Kidney epithelial cell (primary cell): ENCODE data around the gene HEBP2. TPM values are rescaled to one million over a fixed set of nuclear protein-coding genes. Genes with fewer than 3 reads are reported as not detected.

ENCODE experiments used
- DNase-seq: peaks from one replicate; pipeline ENCODE4 v3.0.0-alpha.2; 2010; ENCODE audit warnings: low read depth
- H3K27me3 ChIP-seq: 2 replicates; pipeline ENCODE4 v1.6.0; 2011; ENCODE audit warnings: low read length; ENCODE audit not compliant: control insufficient read depth, insufficient read depth
- H3K36me3 ChIP-seq: 2 replicates; pipeline ENCODE4 v1.5.1; 2011; ENCODE audit warnings: low read length; ENCODE audit not compliant: control insufficient read depth, insufficient read depth
- H3K4me3 ChIP-seq: 2 replicates; pipeline ENCODE4 v1.5.1; 2011; ENCODE audit warnings: low read depth, mild to moderate bottlenecking, control low read depth, low read length
- total RNA-seq: library from RNA; depleted of rRNA; stranded (reverse); fragments of >200 nt; gene quantifications from 2 replicates; pipeline ENCODE4 v1.2.3, GENCODE V29; 2015
- TF ChIP-seq, protein P1 (sequence below): IDR thresholded peaks from 2 replicates; pipeline ENCODE4 v1.5.1; 2011; ENCODE audit warnings: mild to moderate bottlenecking, moderate library complexity, low read length, control low read depth, inconsistent platforms; ENCODE audit not compliant: insufficient read depth, poor library complexity, severe bottlenecking

The HEBP2 gene
- total RNA-seq, 1 donor from 2014 or later = 82.1 TPM

DNA sequence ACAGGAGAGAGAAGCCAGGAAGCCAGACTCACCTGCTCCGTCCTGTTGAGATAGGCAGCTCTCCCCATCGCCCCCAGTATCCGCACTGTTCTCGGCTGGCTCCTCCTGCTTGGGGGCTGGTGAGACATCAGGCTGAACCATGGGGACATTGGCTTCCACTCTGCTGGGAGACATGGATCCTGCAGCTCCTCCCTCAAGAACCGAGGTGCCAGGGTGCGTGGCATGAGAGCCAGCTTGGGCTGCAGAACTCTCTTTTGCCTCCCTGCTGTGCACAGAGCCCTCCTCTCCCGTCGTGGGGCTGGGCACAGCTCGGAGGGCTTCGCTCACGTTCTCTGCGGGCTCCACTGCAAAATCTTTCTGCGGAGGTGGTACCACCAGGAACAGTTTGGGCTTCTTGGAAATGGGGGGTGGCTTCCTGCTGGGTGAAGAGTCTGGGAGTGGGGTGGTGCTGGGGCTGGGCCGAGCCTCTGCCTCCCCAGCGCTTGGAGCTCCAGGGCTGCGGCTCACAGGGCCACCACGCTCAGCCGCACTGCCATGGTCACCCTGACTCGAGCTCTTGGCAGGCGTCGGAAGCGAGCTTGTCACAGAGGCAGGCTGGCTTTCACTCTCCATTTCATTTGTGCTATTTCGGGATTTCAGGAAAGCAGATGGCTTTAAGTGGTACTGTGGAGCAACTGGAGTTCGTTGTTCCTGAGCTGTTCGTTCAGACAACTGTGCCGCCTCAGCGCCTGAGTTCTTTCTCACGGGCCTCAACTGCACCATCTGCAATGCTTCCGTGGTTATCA is 26.5 kb downstream of the HEBP2 start:
- H3K4me3 ChIP-seq = no peak overlapping the region
- TF ChIP-seq, protein P1, sequence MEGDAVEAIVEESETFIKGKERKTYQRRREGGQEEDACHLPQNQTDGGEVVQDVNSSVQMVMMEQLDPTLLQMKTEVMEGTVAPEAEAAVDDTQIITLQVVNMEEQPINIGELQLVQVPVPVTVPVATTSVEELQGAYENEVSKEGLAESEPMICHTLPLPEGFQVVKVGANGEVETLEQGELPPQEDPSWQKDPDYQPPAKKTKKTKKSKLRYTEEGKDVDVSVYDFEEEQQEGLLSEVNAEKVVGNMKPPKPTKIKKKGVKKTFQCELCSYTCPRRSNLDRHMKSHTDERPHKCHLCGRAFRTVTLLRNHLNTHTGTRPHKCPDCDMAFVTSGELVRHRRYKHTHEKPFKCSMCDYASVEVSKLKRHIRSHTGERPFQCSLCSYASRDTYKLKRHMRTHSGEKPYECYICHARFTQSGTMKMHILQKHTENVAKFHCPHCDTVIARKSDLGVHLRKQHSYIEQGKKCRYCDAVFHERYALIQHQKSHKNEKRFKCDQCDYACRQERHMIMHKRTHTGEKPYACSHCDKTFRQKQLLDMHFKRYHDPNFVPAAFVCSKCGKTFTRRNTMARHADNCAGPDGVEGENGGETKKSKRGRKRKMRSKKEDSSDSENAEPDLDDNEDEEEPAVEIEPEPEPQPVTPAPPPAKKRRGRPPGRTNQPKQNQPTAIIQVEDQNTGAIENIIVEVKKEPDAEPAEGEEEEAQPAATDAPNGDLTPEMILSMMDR = no peak
- no peak for DNase-seq
- H3K36me3 ChIP-seq = peaks cover 1% of the 10 kb centered on the region
- no peaks in the 10 kb centered on the region for H3K27me3 ChIP-seq

DNA sequence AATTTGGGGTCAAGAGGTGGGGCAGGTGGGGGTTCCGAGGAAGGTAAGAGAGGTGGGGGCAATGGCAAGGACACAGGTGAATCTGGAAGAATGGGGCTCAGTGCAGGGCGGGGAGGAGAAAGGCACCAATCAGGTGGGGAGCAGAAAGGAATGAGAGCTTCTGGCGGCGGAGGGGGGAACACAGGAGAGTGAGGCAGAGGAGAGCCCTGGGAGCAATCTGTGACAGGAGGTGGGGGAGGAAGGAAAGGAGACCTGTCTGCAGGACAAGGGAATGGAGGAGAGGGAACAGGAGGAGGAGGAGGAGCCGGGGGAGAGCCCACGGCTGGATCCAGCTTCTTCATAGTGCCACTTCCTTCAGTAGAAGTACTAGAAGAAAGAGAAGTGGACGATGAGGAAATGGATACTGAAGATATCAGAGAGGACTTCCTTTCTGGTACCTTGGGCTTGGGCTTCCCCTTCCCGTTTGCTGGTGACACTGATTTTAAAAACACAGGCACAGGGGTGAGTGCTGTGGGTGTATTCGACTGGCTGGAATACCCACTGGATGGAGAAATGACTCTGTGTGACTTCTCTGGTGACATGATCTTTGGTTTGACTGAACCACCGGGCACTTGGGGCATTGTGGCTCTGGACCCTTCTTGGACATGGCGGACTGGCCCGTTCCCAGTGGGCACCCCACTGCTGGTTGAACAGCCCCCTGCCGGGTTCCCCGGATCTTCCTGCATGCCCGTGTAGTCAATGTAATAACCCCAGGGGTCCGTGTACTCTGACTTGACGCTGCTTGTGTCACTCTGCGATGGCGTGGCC is 27.4 kb downstream of the HEBP2 start:
- TF ChIP-seq, protein P1 = no peak
- Histone ChIP-seq H3K27me3 (no peaks in the 10 kb centered on the region), H3K36me3 (peaks cover 1% of the 10 kb centered on the region), H3K4me3 (no peak overlapping the region)
- DNase-seq = no peak

DNA sequence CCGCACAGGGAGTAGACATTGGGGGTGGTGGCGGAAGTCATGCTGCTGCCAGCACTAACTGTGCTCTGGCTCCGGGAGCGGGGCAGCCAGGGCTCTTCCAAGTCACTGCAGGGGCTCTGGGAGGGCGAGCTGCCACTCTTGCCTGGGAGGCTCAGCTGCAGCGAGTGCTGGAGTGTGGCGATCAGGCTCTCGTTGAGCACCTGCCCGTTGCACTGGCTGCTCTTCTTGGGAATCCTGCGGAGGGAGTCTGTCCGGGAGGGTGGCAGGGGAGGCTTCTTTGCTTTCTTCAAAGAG is 28.0 kb downstream of the HEBP2 start:
- Histone ChIP-seq H3K4me3 (no peak overlapping the region), H3K27me3 (no peaks in the 10 kb centered on the region), H3K36me3 (peaks cover 1% of the 10 kb centered on the region)
- DNase-seq = no peak
- TF ChIP-seq, protein P1 = no peak

DNA sequence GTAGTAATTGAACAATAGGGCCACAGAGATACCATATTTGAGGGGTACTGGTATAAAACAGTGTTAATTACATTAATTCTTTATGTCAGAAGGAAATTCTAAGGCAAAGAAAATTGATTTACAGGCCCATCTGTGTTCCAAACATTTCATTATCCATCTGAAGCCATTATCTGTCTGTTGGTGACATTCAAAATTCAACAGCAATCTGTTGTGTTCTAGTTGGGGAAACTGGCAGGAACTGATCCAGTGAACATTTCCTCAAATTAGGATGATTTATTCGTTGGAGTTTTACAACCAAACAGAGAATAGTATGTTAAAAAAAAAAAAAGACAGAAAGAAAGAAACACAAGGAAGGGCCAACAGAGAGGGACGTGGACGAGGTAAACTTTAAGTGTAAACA is 30.1 kb downstream of the HEBP2 start:
- DNase-seq = no peak
- TF ChIP-seq, protein P1 = no peak
- no peak overlapping the region for H3K4me3 ChIP-seq
- H3K27me3 ChIP-seq = no peaks in the 10 kb centered on the region
- H3K36me3 ChIP-seq = peaks cover 1% of the 10 kb centered on the region

DNA sequence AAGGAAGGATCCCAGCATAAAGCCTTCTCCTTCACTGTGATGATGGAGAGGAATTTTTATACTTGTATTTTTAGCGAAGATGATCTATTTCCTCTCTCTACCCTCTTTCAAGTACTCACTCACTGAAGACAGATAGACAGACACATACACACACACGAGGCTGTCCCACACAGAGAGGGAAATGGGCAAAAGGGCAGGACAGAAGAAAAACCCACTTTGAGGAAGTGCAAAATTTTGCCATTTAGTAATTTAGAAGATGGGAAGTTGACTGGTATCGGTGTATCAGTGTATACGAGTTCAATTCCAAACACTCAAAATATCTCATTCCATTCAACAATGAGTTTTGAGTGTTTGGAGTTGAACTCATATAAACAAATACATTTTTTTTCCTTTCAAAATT is 30.9 kb downstream of the HEBP2 start:
- Histone ChIP-seq H3K27me3 (no peaks in the 10 kb centered on the region), H3K36me3 (peaks cover 1% of the 10 kb centered on the region), H3K4me3 (no peak overlapping the region)
- no peak for DNase-seq
- TF ChIP-seq, protein P1 = no peak
